Measurements from ENCODE around the gene NR2F1-AS1. TPM values are rescaled to one million over a fixed set of nuclear protein-coding genes. Genes with fewer than 3 reads are reported as not detected.

NR2F1-AS1 gene
- total and polyA plus RNA-seq, 4 donors, result 50.9 to 71.5 (median 66.6) TPM

- Histone ChIP-seq H3K4me1 (ENCODE audit: control insufficient read depth, insufficient read depth, low read length) (peaks cover 31% of the 10 kb centered on the region), H3K36me3 (ENCODE audit: control insufficient read depth, insufficient read depth, low read length) (no peaks in the 10 kb centered on the region), H3K27ac (ENCODE audit: low read depth, low read length) (peak overlapping the region; percentile 98), H3K27me3 (ENCODE audit: control insufficient read depth, insufficient read depth, low read length) (peaks cover 51% of the 10 kb centered on the region), H3K9me3 (ENCODE audit: control insufficient read depth, insufficient read depth, low read length) (no peaks in the 10 kb centered on the region), H3K4me3 (ENCODE audit: low read depth, low read length) (peak overlapping the region; percentile 52)
- peak in 2 of 6 donors; percentile 77 to 84 for DNase-seq (ENCODE audit: low read depth in 4 of 6, low spot score in 6 of 6)
- 7% methylated on average over 57 of the region's 58 CpGs for WGBS (ENCODE audit: insufficient coverage)
Measured at GRCh38 chr5:93603793-93604643, 23.0 kb upstream of the NR2F1-AS1 start.

- peak in 2 of 6 donors; percentile 60 to 62 for DNase-seq (ENCODE audit: low read depth in 4 of 6, low spot score in 6 of 6)
- H3K9me3 ChIP-seq (ENCODE audit: control insufficient read depth, insufficient read depth, low read length), result no peaks in the 10 kb centered on the region
- peaks cover 37% of the 10 kb centered on the region for H3K4me1 ChIP-seq (ENCODE audit: control insufficient read depth, insufficient read depth, low read length)
- peak overlapping the region; percentile 52 for H3K4me3 ChIP-seq (ENCODE audit: low read depth, low read length)
- no peaks in the 10 kb centered on the region for H3K36me3 ChIP-seq (ENCODE audit: control insufficient read depth, insufficient read depth, low read length)
- WGBS (ENCODE audit: insufficient coverage), result no CpG with 5 or more reads among the region's 8 CpGs
- H3K27me3 ChIP-seq (ENCODE audit: control insufficient read depth, insufficient read depth, low read length), result peaks cover 45% of the 10 kb centered on the region
- peak overlapping the region; percentile 98 for H3K27ac ChIP-seq (ENCODE audit: low read depth, low read length)
Measured at GRCh38 chr5:93603078-93603792, 22.2 kb upstream of the NR2F1-AS1 start.

GRCh38 chr5:93602241-93603077 is 21.4 kb upstream of the NR2F1-AS1 start:
- H3K27ac ChIP-seq (ENCODE audit: low read depth, low read length), result peak overlapping the region; percentile 98
- peaks cover 38% of the 10 kb centered on the region for H3K4me1 ChIP-seq (ENCODE audit: control insufficient read depth, insufficient read depth, low read length)
- H3K4me3 ChIP-seq (ENCODE audit: low read depth, low read length), result peak overlapping the region; percentile 51
- DNase-seq (ENCODE audit: low read depth in 4 of 6, low spot score in 6 of 6), result peak in 2 of 6 donors; percentile 71 to 76
- no peaks in the 10 kb centered on the region for H3K9me3 ChIP-seq (ENCODE audit: control insufficient read depth, insufficient read depth, low read length)
- peaks cover 38% of the 10 kb centered on the region for H3K27me3 ChIP-seq (ENCODE audit: control insufficient read depth, insufficient read depth, low read length)
- no peaks in the 10 kb centered on the region for H3K36me3 ChIP-seq (ENCODE audit: control insufficient read depth, insufficient read depth, low read length)
- 25% methylated on average over 30 of the region's 39 CpGs for WGBS (ENCODE audit: insufficient coverage)

GRCh38 chr5:93601802-93602155 is 20.8 kb upstream of the NR2F1-AS1 start:
- H3K4me1 ChIP-seq (ENCODE audit: control insufficient read depth, insufficient read depth, low read length), result peaks cover 43% of the 10 kb centered on the region
- peaks cover 39% of the 10 kb centered on the region for H3K27me3 ChIP-seq (ENCODE audit: control insufficient read depth, insufficient read depth, low read length)
- peaks cover 4% of the 10 kb centered on the region for H3K36me3 ChIP-seq (ENCODE audit: control insufficient read depth, insufficient read depth, low read length)
- 40% methylated on average over 9 of the region's 9 CpGs for WGBS (ENCODE audit: insufficient coverage)
- H3K4me3 ChIP-seq (ENCODE audit: low read depth, low read length), result peak overlapping the region; percentile 51
- DNase-seq (ENCODE audit: low read depth in 4 of 6, low spot score in 6 of 6), result peak in 1 of 6 donors; percentile 75
- peak overlapping the region; percentile 98 for H3K27ac ChIP-seq (ENCODE audit: low read depth, low read length)
- no peaks in the 10 kb centered on the region for H3K9me3 ChIP-seq (ENCODE audit: control insufficient read depth, insufficient read depth, low read length)

GRCh38 chr5:93601071-93601801 is 20.2 kb upstream of the NR2F1-AS1 start:
- WGBS (ENCODE audit: insufficient coverage), result 50% methylated on average over 2 of the region's 3 CpGs
- peak overlapping the region; percentile 98 for H3K27ac ChIP-seq (ENCODE audit: low read depth, low read length)

GRCh38 chr5:93600409-93601070 is 19.5 kb upstream of the NR2F1-AS1 start:
- DNase-seq (ENCODE audit: low read depth in 4 of 6, low spot score in 6 of 6), result peak in 2 of 6 donors; percentile 66 to 79
- Histone ChIP-seq H3K9me3 (ENCODE audit: control insufficient read depth, insufficient read depth, low read length) (no peaks in the 10 kb centered on the region), H3K27ac (ENCODE audit: low read depth, low read length) (peak overlapping the region; percentile 98), H3K36me3 (ENCODE audit: control insufficient read depth, insufficient read depth, low read length) (peaks cover 17% of the 10 kb centered on the region), H3K4me1 (ENCODE audit: control insufficient read depth, insufficient read depth, low read length) (peaks cover 54% of the 10 kb centered on the region), H3K27me3 (ENCODE audit: control insufficient read depth, insufficient read depth, low read length) (peaks cover 35% of the 10 kb centered on the region), H3K4me3 (ENCODE audit: low read depth, low read length) (peak overlapping the region; percentile 51)
- 54% methylated on average over 4 of the region's 8 CpGs for WGBS (ENCODE audit: insufficient coverage)

More at GRCh38 chr5:93601071-93601801, 20.2 kb upstream of the NR2F1-AS1 start:
- Histone ChIP-seq H3K4me1 (ENCODE audit: control insufficient read depth, insufficient read depth, low read length) (peaks cover 48% of the 10 kb centered on the region), H3K27me3 (ENCODE audit: control insufficient read depth, insufficient read depth, low read length) (peaks cover 40% of the 10 kb centered on the region), H3K36me3 (ENCODE audit: control insufficient read depth, insufficient read depth, low read length) (peaks cover 10% of the 10 kb centered on the region), H3K9me3 (ENCODE audit: control insufficient read depth, insufficient read depth, low read length) (no peaks in the 10 kb centered on the region), H3K4me3 (ENCODE audit: low read depth, low read length) (peak overlapping the region; percentile 51)
- peak in 2 of 6 donors; percentile 88 to 93 for DNase-seq (ENCODE audit: low read depth in 4 of 6, low spot score in 6 of 6)

- H3K27me3 ChIP-seq (ENCODE audit: control insufficient read depth, insufficient read depth, low read length), result peaks cover 33% of the 10 kb centered on the region
- peaks cover 26% of the 10 kb centered on the region for H3K36me3 ChIP-seq (ENCODE audit: control insufficient read depth, insufficient read depth, low read length)
- peak in 2 of 6 donors; percentile 88 to 91 for DNase-seq (ENCODE audit: low read depth in 4 of 6, low spot score in 6 of 6)
- H3K9me3 ChIP-seq (ENCODE audit: control insufficient read depth, insufficient read depth, low read length), result no peaks in the 10 kb centered on the region
- peak overlapping the region; percentile 98 for H3K27ac ChIP-seq (ENCODE audit: low read depth, low read length)
- peaks cover 64% of the 10 kb centered on the region for H3K4me1 ChIP-seq (ENCODE audit: control insufficient read depth, insufficient read depth, low read length)
- H3K4me3 ChIP-seq (ENCODE audit: low read depth, low read length), result peak overlapping the region; percentile 51
- WGBS (ENCODE audit: insufficient coverage), result 9% methylated on average over 5 of the region's 17 CpGs
Measured at GRCh38 chr5:93599399-93600120, 18.5 kb upstream of the NR2F1-AS1 start.

- 31% methylated on average over 1 of the region's 5 CpGs for WGBS (ENCODE audit: insufficient coverage)
- Histone ChIP-seq H3K4me3 (ENCODE audit: low read depth, low read length) (peak overlapping the region; percentile 51), H3K27me3 (ENCODE audit: control insufficient read depth, insufficient read depth, low read length) (peaks cover 31% of the 10 kb centered on the region), H3K27ac (ENCODE audit: low read depth, low read length) (peak overlapping the region; percentile 98), H3K9me3 (ENCODE audit: control insufficient read depth, insufficient read depth, low read length) (no peaks in the 10 kb centered on the region), H3K4me1 (ENCODE audit: control insufficient read depth, insufficient read depth, low read length) (peaks cover 61% of the 10 kb centered on the region), H3K36me3 (ENCODE audit: control insufficient read depth, insufficient read depth, low read length) (peaks cover 28% of the 10 kb centered on the region)
- DNase-seq (ENCODE audit: low read depth in 4 of 6, low spot score in 6 of 6), result peak in 2 of 6 donors; percentile 73 to 74
Measured at GRCh38 chr5:93599001-93599379, 18.0 kb upstream of the NR2F1-AS1 start.

Measured in spinal cord (tissue), 10 donors.